Measurements from ENCODE around the gene RANBP2.

The RANBP2 gene

DNA sequence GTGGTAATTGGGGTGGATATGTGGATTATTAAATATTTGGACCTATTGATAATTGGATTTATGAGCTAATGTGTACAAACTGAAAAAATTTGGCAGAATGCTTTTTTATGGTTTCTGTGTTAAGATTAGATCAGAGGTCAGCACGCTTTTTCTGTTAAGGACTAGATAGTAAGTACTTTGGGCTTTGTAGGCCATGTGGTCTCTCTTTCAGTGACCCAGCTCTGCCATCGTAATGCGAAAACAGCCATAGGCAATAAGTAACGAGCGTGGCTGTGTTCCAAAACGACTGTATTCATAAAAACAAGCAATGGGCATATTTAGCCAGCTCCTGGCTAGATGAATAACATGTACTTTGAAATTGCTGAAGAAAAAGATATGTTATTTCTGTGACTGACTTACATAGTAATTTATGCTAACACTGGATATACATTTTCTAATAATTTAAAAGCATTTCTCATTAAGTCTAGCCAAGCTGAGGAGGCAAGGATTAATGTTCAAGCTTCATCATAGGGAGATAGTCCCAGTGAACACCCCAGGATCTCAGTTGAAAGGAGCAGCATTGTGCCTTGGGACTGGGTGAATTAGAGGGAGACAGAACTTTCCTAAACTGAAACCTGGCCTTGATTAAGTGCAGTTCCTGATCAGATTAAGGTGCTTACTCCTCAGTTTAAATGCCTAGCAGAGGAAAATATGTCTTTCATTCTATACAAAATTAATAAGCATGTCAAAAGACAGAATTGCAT is 87.3 kb downstream of the RANBP2 start:
- H3K79me2 ChIP-seq (ENCODE audit: control insufficient read depth, insufficient read depth, low read length, poor library complexity), result no peaks in the 10 kb centered on the region
- DNase-seq, result no peak
- peaks cover 2 to 7% of the 10 kb centered on the region in 2 experiments for H3K36me3 ChIP-seq (ENCODE audit: control insufficient read depth in 1 of 2, insufficient read depth in 2 of 2, low read length in 2 of 2)
- H4K91ac ChIP-seq (ENCODE audit: low read depth, low read length), result no peak overlapping the region
- H3K4me3 ChIP-seq (ENCODE audit: low read depth, low read length), result no peak overlapping the region
- no peak overlapping the region for H2BK120ac ChIP-seq (ENCODE audit: insufficient read depth, low read length, poor library complexity)
- no peak overlapping the region for H3K4ac ChIP-seq (ENCODE audit: low read depth, low read length)
- no peak overlapping the region for H3K18ac ChIP-seq (ENCODE audit: low read length)
- no peak overlapping the region for H3K14ac ChIP-seq (ENCODE audit: low read length)
- no peaks in the 10 kb centered on the region for H3K79me1 ChIP-seq (ENCODE audit: low read length)
- no peak overlapping the region for H2BK12ac ChIP-seq (ENCODE audit: low read length)
- H3K9ac ChIP-seq (ENCODE audit: low read length), result no peak overlapping the region
- no peak overlapping the region for H2AFZ ChIP-seq (ENCODE audit: insufficient read depth, low read length, poor library complexity)
- no peak overlapping the region for H3K23ac ChIP-seq (ENCODE audit: low read length)
- H2BK5ac ChIP-seq (ENCODE audit: low read depth, low read length, poor library complexity), result no peak overlapping the region
- H3K4me1 ChIP-seq (ENCODE audit: control insufficient read depth in 1 of 2, insufficient read depth in 2 of 2, low read length in 2 of 2), result no peaks in the 10 kb centered on the region
- H3K9me3 ChIP-seq (ENCODE audit: insufficient read depth, low read depth, low read length), result peaks cover 4% of the 10 kb centered on the region
- H2AK5ac ChIP-seq (ENCODE audit: low read length), result no peak overlapping the region
- no peak overlapping the region for H3K27ac ChIP-seq (ENCODE audit: low read depth, low read length)
- no peak overlapping the region for H3K4me2 ChIP-seq (ENCODE audit: low read length)
- no CpG with 5 or more reads among the region's 6 CpGs for WGBS (ENCODE audit: extremely low coverage, insufficient coverage, insufficient read length)
- no peak overlapping the region for H4K12ac ChIP-seq (ENCODE audit: low read depth, low read length)
- no peak overlapping the region for H4K8ac ChIP-seq (ENCODE audit: low read depth, low read length)
- H3K27me3 ChIP-seq (ENCODE audit: insufficient read depth, low read length), result no peaks in the 10 kb centered on the region

DNA sequence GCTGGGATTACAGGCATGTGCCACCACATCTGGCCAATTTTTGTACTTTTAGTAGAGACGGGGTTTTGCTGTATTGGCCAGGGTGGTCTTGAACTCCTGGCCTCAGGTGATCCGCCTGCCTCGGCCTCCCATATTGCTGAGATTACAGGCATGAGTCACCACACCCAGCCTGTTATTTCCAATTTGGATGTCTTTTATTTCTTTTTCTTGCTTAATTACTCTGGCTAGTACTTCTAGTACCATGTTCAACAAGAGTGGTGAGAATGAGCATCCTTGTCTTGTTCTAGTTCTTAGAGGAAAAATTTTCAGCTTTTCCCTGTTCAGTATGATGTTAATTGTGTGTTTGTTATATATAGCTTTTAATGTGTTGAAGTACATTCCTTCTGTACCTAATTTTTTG is 90.7 kb downstream of the RANBP2 start:
- Histone ChIP-seq H3K36me3 (ENCODE audit: control insufficient read depth in 1 of 2, insufficient read depth in 2 of 2, low read length in 2 of 2) (peaks cover 0 to 5% of the 10 kb centered on the region in 2 experiments), H2AK5ac (ENCODE audit: low read length) (no peak overlapping the region), H4K8ac (ENCODE audit: low read depth, low read length) (no peak overlapping the region), H2BK120ac (ENCODE audit: insufficient read depth, low read length, poor library complexity) (no peak overlapping the region), H4K91ac (ENCODE audit: low read depth, low read length) (no peak overlapping the region), H2AFZ (ENCODE audit: insufficient read depth, low read length, poor library complexity) (no peak overlapping the region), H3K14ac (ENCODE audit: low read length) (no peak overlapping the region), H3K9ac (ENCODE audit: low read length) (no peak overlapping the region), H3K9me3 (ENCODE audit: insufficient read depth, low read depth, low read length) (peaks cover 4% of the 10 kb centered on the region), H3K79me1 (ENCODE audit: low read length) (no peaks in the 10 kb centered on the region), H3K79me2 (ENCODE audit: control insufficient read depth, insufficient read depth, low read length, poor library complexity) (no peaks in the 10 kb centered on the region), H3K4ac (ENCODE audit: low read depth, low read length) (no peak overlapping the region), H4K12ac (ENCODE audit: low read depth, low read length) (no peak overlapping the region), H3K4me2 (ENCODE audit: low read length) (no peak overlapping the region), H3K4me3 (ENCODE audit: low read depth, low read length) (no peak overlapping the region), H3K27me3 (ENCODE audit: insufficient read depth, low read length) (no peaks in the 10 kb centered on the region), H3K27ac (ENCODE audit: low read depth, low read length) (no peak overlapping the region), H2BK5ac (ENCODE audit: low read depth, low read length, poor library complexity) (no peak overlapping the region), H3K4me1 (ENCODE audit: control insufficient read depth in 1 of 2, insufficient read depth in 2 of 2, low read length in 2 of 2) (no peaks in the 10 kb centered on the region), H3K23ac (ENCODE audit: low read length) (no peak overlapping the region), H3K18ac (ENCODE audit: low read length) (no peak overlapping the region), H2BK12ac (ENCODE audit: low read length) (no peak overlapping the region)
- WGBS (ENCODE audit: extremely low coverage, insufficient coverage, insufficient read length), result no CpG with 5 or more reads among the region's 3 CpGs
- DNase-seq, result no peak

DNA sequence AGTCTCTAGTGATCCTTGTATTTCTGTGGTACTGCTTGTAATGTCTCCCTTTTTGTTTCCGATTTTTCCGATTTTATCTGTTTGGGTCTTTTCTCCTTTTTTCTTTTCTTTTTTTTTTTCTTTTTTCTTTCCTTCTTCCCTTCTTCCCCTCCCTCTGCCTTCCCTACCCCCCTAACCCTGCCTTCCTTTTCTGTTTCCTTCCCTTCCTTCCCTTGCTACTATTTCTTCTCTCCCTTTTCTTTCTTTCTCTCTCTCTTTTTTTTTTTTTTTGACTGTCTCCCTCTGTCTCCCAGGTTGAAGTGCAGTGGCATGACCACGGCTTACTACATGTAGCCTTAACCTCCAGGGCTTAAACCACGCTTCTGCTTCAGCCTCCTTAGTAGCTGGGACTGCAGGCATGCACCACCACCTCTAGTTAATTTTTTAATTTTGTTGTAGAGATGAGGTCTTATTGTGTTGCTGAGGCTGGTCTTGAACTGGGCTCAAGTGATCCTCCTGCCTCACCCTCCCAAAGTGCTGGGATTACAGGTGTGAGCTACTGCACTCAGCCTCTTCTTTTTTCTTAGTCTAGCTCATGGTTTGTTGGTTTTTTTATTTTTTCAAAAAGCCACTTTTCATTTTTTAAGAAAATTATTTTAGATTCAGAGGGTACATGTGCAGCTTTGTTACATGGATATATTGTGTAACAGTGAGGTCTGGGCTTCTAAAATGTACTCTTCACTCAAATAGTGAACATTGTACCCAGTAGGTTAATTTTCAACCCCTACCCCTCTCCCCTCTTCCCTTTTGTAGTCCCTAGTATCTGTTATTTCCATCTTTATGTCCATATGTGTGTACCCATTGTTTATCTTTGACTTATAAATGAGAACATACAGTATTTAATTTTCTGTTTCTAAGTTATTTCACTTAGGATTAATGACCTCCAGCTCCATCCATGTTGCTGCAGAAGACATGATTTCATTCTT is 92.0 kb downstream of the RANBP2 start:
- DNase-seq, result no peak
- no peaks in the 10 kb centered on the region for H3K27me3 ChIP-seq (ENCODE audit: insufficient read depth, low read length)
- peaks cover 4% of the 10 kb centered on the region for H3K9me3 ChIP-seq (ENCODE audit: insufficient read depth, low read depth, low read length)
- WGBS (ENCODE audit: extremely low coverage, insufficient coverage, insufficient read length), result no CpG with 5 or more reads among the region's 4 CpGs
- no peak overlapping the region for H2BK12ac ChIP-seq (ENCODE audit: low read length)
- no peak overlapping the region for H4K91ac ChIP-seq (ENCODE audit: low read depth, low read length)
- H3K79me1 ChIP-seq (ENCODE audit: low read length), result no peaks in the 10 kb centered on the region
- no peaks in the 10 kb centered on the region for H3K79me2 ChIP-seq (ENCODE audit: control insufficient read depth, insufficient read depth, low read length, poor library complexity)
- no peak overlapping the region for H4K8ac ChIP-seq (ENCODE audit: low read depth, low read length)
- H2BK120ac ChIP-seq (ENCODE audit: insufficient read depth, low read length, poor library complexity), result no peak overlapping the region
- H3K14ac ChIP-seq (ENCODE audit: low read length), result no peak overlapping the region
- H4K12ac ChIP-seq (ENCODE audit: low read depth, low read length), result no peak overlapping the region
- H3K27ac ChIP-seq (ENCODE audit: low read depth, low read length), result no peak overlapping the region
- H2BK5ac ChIP-seq (ENCODE audit: low read depth, low read length, poor library complexity), result no peak overlapping the region
- no peak overlapping the region for H2AK5ac ChIP-seq (ENCODE audit: low read length)
- H3K4ac ChIP-seq (ENCODE audit: low read depth, low read length), result no peak overlapping the region
- H3K4me1 ChIP-seq (ENCODE audit: control insufficient read depth in 1 of 2, insufficient read depth in 2 of 2, low read length in 2 of 2), result no peaks in the 10 kb centered on the region
- H3K4me3 ChIP-seq (ENCODE audit: low read depth, low read length), result no peak overlapping the region
- H3K18ac ChIP-seq (ENCODE audit: low read length), result no peak overlapping the region
- peaks cover 3 to 6% of the 10 kb centered on the region in 2 experiments for H3K36me3 ChIP-seq (ENCODE audit: control insufficient read depth in 1 of 2, insufficient read depth in 2 of 2, low read length in 2 of 2)
- H3K23ac ChIP-seq (ENCODE audit: low read length), result no peak overlapping the region
- no peak overlapping the region for H2AFZ ChIP-seq (ENCODE audit: insufficient read depth, low read length, poor library complexity)
- H3K4me2 ChIP-seq (ENCODE audit: low read length), result no peak overlapping the region
- no peak overlapping the region for H3K9ac ChIP-seq (ENCODE audit: low read length)

DNA sequence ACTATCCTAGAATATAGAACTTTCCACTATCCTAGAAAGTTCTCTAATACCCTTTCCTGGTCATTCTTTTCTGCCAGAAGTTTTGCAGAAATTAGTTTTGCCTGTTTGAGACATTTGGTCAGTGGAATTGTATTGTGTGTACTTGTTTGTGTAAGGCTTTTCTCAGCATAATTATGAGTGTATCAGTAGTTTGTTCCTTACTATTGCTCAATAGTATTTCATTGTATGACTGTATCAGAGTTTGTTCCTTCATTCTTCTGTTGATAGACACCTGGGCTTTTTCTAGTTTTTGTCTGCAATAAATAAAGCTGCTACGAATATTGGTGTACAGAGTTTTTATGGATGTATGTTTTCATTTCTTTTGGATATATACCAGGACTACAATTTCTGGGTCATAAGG is 94.5 kb downstream of the RANBP2 start:
- WGBS (ENCODE audit: extremely low coverage, insufficient coverage, insufficient read length), result no CpG with 5 or more reads among the region's 1 CpG
- no peak overlapping the region for H2BK12ac ChIP-seq (ENCODE audit: low read length)
- no peak overlapping the region for H2AK5ac ChIP-seq (ENCODE audit: low read length)
- peaks cover 6 to 13% of the 10 kb centered on the region in 2 experiments for H3K36me3 ChIP-seq (ENCODE audit: control insufficient read depth in 1 of 2, insufficient read depth in 2 of 2, low read length in 2 of 2)
- no peak overlapping the region for H4K91ac ChIP-seq (ENCODE audit: low read depth, low read length)
- no peak overlapping the region for H3K9ac ChIP-seq (ENCODE audit: low read length)
- no peak overlapping the region for H3K4me3 ChIP-seq (ENCODE audit: low read depth, low read length)
- peaks cover 4% of the 10 kb centered on the region for H3K9me3 ChIP-seq (ENCODE audit: insufficient read depth, low read depth, low read length)
- no peak overlapping the region for H3K14ac ChIP-seq (ENCODE audit: low read length)
- no peak for DNase-seq
- H3K23ac ChIP-seq (ENCODE audit: low read length), result no peak overlapping the region
- H3K27me3 ChIP-seq (ENCODE audit: insufficient read depth, low read length), result no peaks in the 10 kb centered on the region
- H4K8ac ChIP-seq (ENCODE audit: low read depth, low read length), result no peak overlapping the region
- H3K4ac ChIP-seq (ENCODE audit: low read depth, low read length), result no peak overlapping the region
- H4K12ac ChIP-seq (ENCODE audit: low read depth, low read length), result no peak overlapping the region
- H3K4me2 ChIP-seq (ENCODE audit: low read length), result no peak overlapping the region
- H3K79me2 ChIP-seq (ENCODE audit: control insufficient read depth, insufficient read depth, low read length, poor library complexity), result no peaks in the 10 kb centered on the region
- H3K79me1 ChIP-seq (ENCODE audit: low read length), result no peaks in the 10 kb centered on the region
- H2BK120ac ChIP-seq (ENCODE audit: insufficient read depth, low read length, poor library complexity), result no peak overlapping the region
- no peak overlapping the region for H3K27ac ChIP-seq (ENCODE audit: low read depth, low read length)
- H2BK5ac ChIP-seq (ENCODE audit: low read depth, low read length, poor library complexity), result no peak overlapping the region
- H3K18ac ChIP-seq (ENCODE audit: low read length), result no peak overlapping the region
- H2AFZ ChIP-seq (ENCODE audit: insufficient read depth, low read length, poor library complexity), result no peak overlapping the region
- no peaks in the 10 kb centered on the region for H3K4me1 ChIP-seq (ENCODE audit: control insufficient read depth in 1 of 2, insufficient read depth in 2 of 2, low read length in 2 of 2)

Data from trophoblast cell (in vitro differentiated cells and primary cell).